Vagina (tissue), 2 donors: ENCODE data around the gene DKK3.

Source experiments
- CTCF ChIP-seq, 3 experiments: fragments of 450-650 bp in 2 of 3; fragments of 200-600 bp in 1 of 3; sonication (generic) in 1 of 3; IDR thresholded peaks; one replicate each; pipeline ENCODE4 v1.5.1; 2017 to 2019; ENCODE audit warnings: antibody characterized with exemption in 3 of 3, mild to moderate bottlenecking in 2 of 3, moderate library complexity in 2 of 3
- POLR2A ChIP-seq, 2 donors: fragments of 450-650 bp; IDR thresholded peaks; one replicate each; pipeline ENCODE4 v1.6.1; 2017; ENCODE audit warnings: antibody characterized with exemption in 2 of 2, mild to moderate bottlenecking in 2 of 2, moderate library complexity in 2 of 2

GRCh38 chr11:11988681-11989261 is 19.7 kb downstream of the DKK3 start:
- TF ChIP-seq POLR2A (IDR thresholded peaks at IDR 0.05) (no peak), CTCF (IDR thresholded peaks at IDR 0.05) (no peak)
